H1 (cell line): ENCODE measurements around the gene ELOVL5.

Source experiments
- ASH2L ChIP-seq: fragments of 200-600, 300-600 bp; sonication (generic); IDR thresholded peaks from one replicate; pipeline ENCODE4 v1.7.1; 2017; ENCODE audit warnings: low read length
- ATF2 ChIP-seq: IDR thresholded peaks from 2 replicates; pipeline ENCODE4 v1.6.1; 2012; ENCODE audit warnings: low read length, inconsistent platforms
- CREB1 ChIP-seq: IDR thresholded peaks from 2 replicates; pipeline ENCODE4 v1.6.1; 2012; ENCODE audit warnings: inconsistent platforms
- CTCF ChIP-seq, 3 experiments: IDR thresholded peaks; 1 replicate in 2 of 3; 2 replicates in 1 of 3; pipeline versions ENCODE4 v1.5.1 to v1.6.1; 2011; ENCODE audit warnings: low read length in 3 of 3, mild to moderate bottlenecking in 3 of 3, inconsistent platforms in 2 of 3, low read depth in 1 of 3, moderate library complexity in 1 of 3; ENCODE audit not compliant: insufficient read depth in 1 of 3; ENCODE audit errors: control extremely low read depth in 1 of 3
- EP300 ChIP-seq, 2 experiments: IDR thresholded peaks; 1 replicate in 1 of 2; 2 replicates in 1 of 2; pipeline ENCODE4 v1.6.1; 2011 to 2012; ENCODE audit warnings: low read depth in 2 of 2, low read length in 2 of 2, mild to moderate bottlenecking in 2 of 2, borderline replicate concordance in 1 of 2, inconsistent platforms in 1 of 2, moderate library complexity in 1 of 2
- MAFK ChIP-seq: IDR thresholded peaks from 2 replicates; pipeline ENCODE4 v1.6.1; 2012; ENCODE audit warnings: low read depth, mild to moderate bottlenecking, improper control_type of control experiment, low read length
- POLR2A ChIP-seq, 2 experiments: IDR thresholded peaks; 1 replicate in 1 of 2; 2 replicates in 1 of 2; pipeline ENCODE4 v1.6.1; 2011; ENCODE audit warnings: low read depth in 2 of 2, low read length in 2 of 2, mild to moderate bottlenecking in 2 of 2; ENCODE audit errors: control extremely low read depth in 1 of 2
- RAD21 ChIP-seq, 2 experiments: IDR thresholded peaks in 1 of 2; conservative IDR thresholded peaks in 1 of 2; 2 replicates each; pipeline ENCODE4 v1.6.1; 2011; ENCODE audit warnings: low read depth in 2 of 2, low read length in 2 of 2, improper control_type of control experiment in 1 of 2, inconsistent platforms in 1 of 2, mild to moderate bottlenecking in 1 of 2, moderate library complexity in 1 of 2
- RFX5 ChIP-seq: IDR thresholded peaks from 2 replicates; pipeline ENCODE4 v1.6.1; 2011; ENCODE audit warnings: low read depth, low read length, improper control_type of control experiment, borderline replicate concordance
- RXRA ChIP-seq: IDR thresholded peaks from 2 replicates; pipeline ENCODE4 v1.6.1; 2011; ENCODE audit warnings: low read depth, mild to moderate bottlenecking, low read length, moderate library complexity; ENCODE audit not compliant: insufficient read depth
- SP1 ChIP-seq: IDR thresholded peaks from 2 replicates; pipeline ENCODE4 v1.6.1; 2011; ENCODE audit warnings: low read depth, low read length
- TAF7 ChIP-seq: optimal IDR thresholded peaks from 2 replicates; pipeline ENCODE3; 2011; ENCODE audit warnings: low read depth, mild to moderate bottlenecking, inconsistent platforms, low read length, moderate library complexity, borderline replicate concordance
- TCF12 ChIP-seq: IDR thresholded peaks from 2 replicates; pipeline ENCODE4 v1.6.1; 2011; ENCODE audit warnings: low read depth, mild to moderate bottlenecking, low read length

GRCh38 chr6:53257001-53257400 lies 91.7 kb downstream of the ELOVL5 start:
- TF ChIP-seq CREB1 (no peak), CTCF (IDR thresholded peaks at IDR 0.05; ENCODE audit: control extremely low read depth in 1 of 3, insufficient read depth in 1 of 3, low read depth in 1 of 3, low read length in 3 of 3) (no peak), POLR2A (IDR thresholded peaks at IDR 0.05; ENCODE audit: control extremely low read depth in 1 of 2, low read depth in 2 of 2, low read length in 2 of 2) (no peak), SP1 (no peak), ATF2 (no peak), EP300 (IDR thresholded peaks at IDR 0.05; ENCODE audit: borderline replicate concordance in 1 of 2, low read depth in 2 of 2, low read length in 2 of 2) (no peak), ASH2L (no peak), RFX5 (no peak), TAF7 (no peak), RAD21 (IDR thresholded peaks at IDR 0.05 in 1 of 2, conservative IDR thresholded peaks at IDR 0.05 in 1 of 2; ENCODE audit: low read depth in 2 of 2, low read length in 2 of 2) (no peak), RXRA (no peak), MAFK (no peak), TCF12 (no peak)
